SK-N-MC (cell line): ENCODE results near the gene CAMSAP2.

Experiments used
- DNase-seq: peaks from one replicate; pipeline ENCODE4 v3.0.0-alpha.2; 2011; ENCODE audit warnings: low read depth, low spot score
- H3K27ac ChIP-seq: fragments of 200-600 bp; sonication (generic); 2 replicates; pipeline ENCODE4 v1.5.1; 2016; ENCODE audit warnings: mixed run types
- H3K36me3 ChIP-seq: fragments of 200-600 bp; sonication (generic); 2 replicates; pipeline ENCODE4 v1.6.1; 2017; ENCODE audit warnings: antibody characterized with exemption, low read length, mixed read lengths; ENCODE audit not compliant: insufficient read depth
- H3K4me3 ChIP-seq: fragments of 200-600 bp; sonication (generic); 2 replicates; pipeline ENCODE4 v1.5.1; 2016
- H3K9ac ChIP-seq: fragments of 200-600 bp; sonication (generic); 2 replicates; pipeline ENCODE4 v1.8.0; 2017; ENCODE audit warnings: mixed run types, mixed read lengths; ENCODE audit not compliant: insufficient read length
- H3K9me3 ChIP-seq: fragments of 200-600 bp; sonication (generic); 2 replicates; pipeline ENCODE4 v1.6.1; 2017; ENCODE audit warnings: low read depth, mild to moderate bottlenecking, antibody characterized with exemption, low read length, moderate library complexity, mixed read lengths
- EZH2 ChIP-seq: fragments of 200-600 bp; sonication (generic); IDR thresholded peaks from one replicate; pipeline ENCODE4 v1.6.1; 2017; ENCODE audit warnings: antibody characterized with exemption
- FOXP2 ChIP-seq: optimal IDR thresholded peaks from 2 replicates; pipeline ENCODE3; 2011; ENCODE audit warnings: mild to moderate bottlenecking, moderate library complexity; ENCODE audit not compliant: insufficient read depth; ENCODE audit errors: extremely low read length, control extremely low read depth
- POLR2AphosphoS5 ChIP-seq: IDR thresholded peaks from 2 replicates; pipeline ENCODE4 v1.6.1; 2012; ENCODE audit warnings: mild to moderate bottlenecking, low read depth, low read length, borderline replicate concordance

The CAMSAP2 gene

DNA sequence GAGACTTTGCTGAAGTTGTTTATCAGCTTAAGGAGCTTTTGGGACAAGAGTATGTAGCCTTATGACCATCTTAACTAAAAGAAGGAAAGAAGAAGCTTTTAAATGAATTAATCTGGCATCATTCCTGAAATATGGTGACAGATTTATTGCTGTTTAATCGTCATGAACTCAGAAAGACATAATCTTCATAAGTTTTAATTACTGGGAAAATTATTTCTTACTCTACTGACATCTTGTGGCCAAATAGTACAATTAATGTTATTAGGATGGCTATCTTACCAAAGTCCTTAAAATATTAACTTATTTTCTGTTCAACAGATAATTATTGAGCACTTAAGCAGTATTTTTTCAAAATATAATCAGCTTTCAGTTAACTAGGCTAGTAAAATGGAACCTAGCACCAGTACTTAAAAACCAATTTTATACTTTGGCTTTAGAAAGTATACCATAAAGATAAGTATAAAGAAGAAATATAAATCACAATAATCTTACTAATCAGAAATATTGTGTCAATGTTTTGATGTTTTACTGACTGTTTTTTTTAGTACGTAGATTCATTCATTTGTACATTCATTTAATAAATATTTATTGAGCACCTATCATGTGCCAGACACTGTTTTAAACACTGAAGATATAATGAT, 99.4 kb downstream of the CAMSAP2 start:
- DNase-seq: peak; percentile 2
- Histone ChIP-seq H3K9me3 (no peaks in the 10 kb centered on the region), H3K27ac (no peak overlapping the region), H3K9ac (no peak overlapping the region), H3K4me3 (no peak overlapping the region), H3K36me3 (peaks cover 41% of the 10 kb centered on the region)
- no peak for TF ChIP-seq POLR2AphosphoS5
- no peak for TF ChIP-seq FOXP2

DNA sequence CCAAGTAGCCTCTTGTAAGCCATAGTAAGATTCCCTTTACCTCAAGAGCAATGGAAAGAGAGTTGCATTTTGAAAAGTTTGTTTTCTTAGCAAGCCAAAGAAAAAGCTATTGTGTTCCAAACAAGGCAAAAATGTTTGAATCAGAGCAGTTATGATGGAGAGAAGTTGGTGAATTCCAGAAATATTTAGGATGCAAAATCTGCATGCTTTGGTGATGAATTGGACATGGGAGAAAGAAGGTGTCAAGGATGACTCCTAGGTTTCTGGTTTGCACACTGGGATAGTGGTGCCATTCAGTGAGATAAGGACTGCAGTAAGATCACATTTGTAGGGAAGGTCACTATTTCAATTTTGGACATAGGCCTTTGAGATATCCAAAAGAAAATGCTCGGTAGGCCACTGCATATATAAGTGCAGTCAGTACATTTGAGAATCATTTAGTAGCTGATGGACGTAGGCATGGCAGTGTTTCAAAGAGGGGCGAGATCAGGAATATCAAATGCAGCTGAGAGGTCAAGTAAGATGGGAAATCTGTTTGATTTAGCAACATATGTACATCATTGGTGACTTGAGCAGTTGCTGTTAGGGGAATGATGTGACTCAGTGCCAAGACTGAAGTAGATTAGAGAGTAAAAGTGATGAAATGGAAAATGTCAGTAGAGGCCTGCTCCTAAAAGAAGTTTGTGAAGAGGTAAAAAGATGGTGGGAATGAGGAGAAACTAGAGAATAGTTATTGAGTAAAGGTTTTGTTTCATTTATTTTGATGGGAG, 100.2 kb downstream of the CAMSAP2 start:
- no peak for DNase-seq
- Histone ChIP-seq H3K27ac (no peak overlapping the region), H3K36me3 (peaks cover 39% of the 10 kb centered on the region), H3K9me3 (no peaks in the 10 kb centered on the region), H3K9ac (no peak overlapping the region), H3K4me3 (no peak overlapping the region)
- TF ChIP-seq FOXP2 (no peak), POLR2AphosphoS5 (no peak), EZH2 (no peak)

DNA sequence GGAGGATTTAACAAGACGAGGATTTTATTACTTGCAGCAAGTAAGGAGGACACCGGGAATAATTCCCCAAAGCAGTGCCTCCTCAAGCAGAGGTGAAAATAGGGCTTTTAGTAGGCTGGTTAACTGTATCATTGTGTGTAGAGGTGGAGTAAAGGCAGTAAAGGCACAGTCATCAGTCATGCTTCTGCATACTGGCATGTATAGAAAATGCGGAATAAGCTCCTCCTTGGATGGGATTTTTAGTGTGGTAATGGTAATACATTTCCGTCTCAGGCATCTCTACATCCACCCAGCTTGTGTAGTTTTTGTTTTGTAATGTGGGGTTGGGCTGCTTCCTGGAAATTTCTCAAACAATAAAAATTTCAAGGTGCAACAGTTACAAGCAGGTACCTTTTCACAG, 106.7 kb downstream of the CAMSAP2 start:
- TF ChIP-seq POLR2AphosphoS5 (no peak), FOXP2 (no peak), EZH2 (no peak)
- no peak for DNase-seq
- Histone ChIP-seq H3K36me3 (peaks cover 49% of the 10 kb centered on the region), H3K9ac (no peak overlapping the region), H3K4me3 (no peak overlapping the region), H3K27ac (no peak overlapping the region), H3K9me3 (no peaks in the 10 kb centered on the region)

- TF ChIP-seq FOXP2 (no peak), POLR2AphosphoS5 (no peak), EZH2 (no peak)
- H3K36me3 ChIP-seq: peaks cover 52% of the 10 kb centered on the region
These were observed 107.7 kb downstream of the CAMSAP2 start for GRCh38 chr1:200846398-200846797.

DNA sequence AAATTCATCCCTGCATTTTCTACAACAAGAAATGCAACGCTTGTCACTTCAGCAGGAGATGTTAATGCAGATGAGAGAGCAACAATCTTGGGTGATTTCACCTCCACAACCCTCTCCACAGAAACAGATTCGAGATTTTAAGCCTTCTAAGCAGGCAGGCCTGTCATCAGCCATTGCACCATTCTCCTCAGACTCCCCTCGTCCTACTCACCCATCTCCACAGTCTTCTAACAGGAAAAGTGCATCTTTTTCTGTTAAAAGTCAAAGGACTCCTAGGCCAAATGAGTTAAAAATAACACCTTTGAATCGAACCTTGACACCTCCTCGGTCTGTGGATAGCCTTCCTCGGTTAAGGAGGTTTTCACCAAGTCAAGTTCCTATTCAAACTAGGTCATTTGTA, 110.7 kb downstream of the CAMSAP2 start:
- TF ChIP-seq POLR2AphosphoS5 (no peak), FOXP2 (no peak), EZH2 (no peak)

More at GRCh38 chr1:200846398-200846797, 107.7 kb downstream of the CAMSAP2 start:
- no peak overlapping the region for H3K9ac ChIP-seq
- H3K27ac ChIP-seq: no peak overlapping the region
- DNase-seq: no peak
- H3K4me3 ChIP-seq: no peak overlapping the region
- H3K9me3 ChIP-seq: no peaks in the 10 kb centered on the region

DNA sequence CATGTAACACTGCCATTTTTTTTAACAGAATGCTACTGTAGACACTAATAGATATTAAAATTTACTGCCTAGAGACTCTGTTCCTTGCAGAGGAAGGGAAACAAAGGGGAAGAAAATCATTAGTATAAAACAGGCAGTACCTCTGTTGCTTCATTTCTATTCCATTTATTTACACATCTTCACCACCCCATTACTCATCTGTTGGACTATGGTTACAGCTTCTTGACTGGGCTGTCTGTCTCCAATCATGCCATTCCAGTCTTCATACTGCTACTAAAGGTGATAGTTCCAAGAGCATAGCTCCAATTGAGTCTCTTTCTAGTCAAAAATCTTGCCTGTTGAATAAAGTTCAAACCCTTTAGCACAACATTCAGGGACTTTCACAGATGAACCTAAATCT, 111.9 kb downstream of the CAMSAP2 start:
- no peak overlapping the region for H3K9ac ChIP-seq
- H3K36me3 ChIP-seq: peaks cover 61% of the 10 kb centered on the region
- H3K9me3 ChIP-seq: no peaks in the 10 kb centered on the region
- TF ChIP-seq FOXP2: no peak
- TF ChIP-seq POLR2AphosphoS5: no peak
- no peak for TF ChIP-seq EZH2
- no peak overlapping the region for H3K27ac ChIP-seq
- no peak overlapping the region for H3K4me3 ChIP-seq
- no peak for DNase-seq

More for the DNA sequence above, 110.7 kb downstream of the CAMSAP2 start:
- Histone ChIP-seq H3K9me3 (no peaks in the 10 kb centered on the region), H3K36me3 (peaks cover 54% of the 10 kb centered on the region), H3K4me3 (no peak overlapping the region), H3K27ac (no peak overlapping the region), H3K9ac (no peak overlapping the region)
- DNase-seq: no peak

- no peak for TF ChIP-seq POLR2AphosphoS5
- no peak for TF ChIP-seq EZH2
- TF ChIP-seq FOXP2: no peak
- Histone ChIP-seq H3K4me3 (no peak overlapping the region), H3K9me3 (no peaks in the 10 kb centered on the region), H3K27ac (no peak overlapping the region), H3K9ac (no peak overlapping the region), H3K36me3 (peaks cover 52% of the 10 kb centered on the region)
- no peak for DNase-seq
These were observed 118.1 kb downstream of the CAMSAP2 start for GRCh38 chr1:200856716-200857357.

- Histone ChIP-seq H3K4me3 (no peak overlapping the region), H3K27ac (no peak overlapping the region; the same call in 1 of the 2 replicates), H3K36me3 (peaks cover 47% of the 10 kb centered on the region), H3K9me3 (no peaks in the 10 kb centered on the region), H3K9ac (no peak overlapping the region)
- DNase-seq: no peak
- TF ChIP-seq FOXP2: no peak
- TF ChIP-seq EZH2: no peak
- no peak for TF ChIP-seq POLR2AphosphoS5
These were observed 119.1 kb downstream of the CAMSAP2 start for GRCh38 chr1:200857804-200858203.
